ENCODE measurements around the gene URM1. TPM values are rescaled to one million over a fixed set of nuclear protein-coding genes. Genes with fewer than 3 reads are reported as not detected.

The URM1 gene
- total and polyA plus RNA-seq, 10 of the 15 experiments (the other 5 are each of a cell fraction or from before 2014, with no cell fraction given), result 7.9 to 75.8 (median 63.7) TPM

- no peak for TF ChIP-seq CBX3 (IDR thresholded peaks at IDR 0.05; ENCODE audit: borderline replicate concordance, low read depth)
- TF ChIP-seq DPF2 (IDR thresholded peaks at IDR 0.05), result peak; percentile 80
- TF ChIP-seq NKRF (conservative IDR thresholded peaks at IDR 0.05), result peak; percentile 37
- no peak for TF ChIP-seq POLR2A (IDR thresholded peaks at IDR 0.05; ENCODE audit: low read depth, low read length)
- TF ChIP-seq CHD1 (IDR thresholded peaks at IDR 0.05; ENCODE audit: low read depth, low read length), result no peak
- TF ChIP-seq, protein P1, sequence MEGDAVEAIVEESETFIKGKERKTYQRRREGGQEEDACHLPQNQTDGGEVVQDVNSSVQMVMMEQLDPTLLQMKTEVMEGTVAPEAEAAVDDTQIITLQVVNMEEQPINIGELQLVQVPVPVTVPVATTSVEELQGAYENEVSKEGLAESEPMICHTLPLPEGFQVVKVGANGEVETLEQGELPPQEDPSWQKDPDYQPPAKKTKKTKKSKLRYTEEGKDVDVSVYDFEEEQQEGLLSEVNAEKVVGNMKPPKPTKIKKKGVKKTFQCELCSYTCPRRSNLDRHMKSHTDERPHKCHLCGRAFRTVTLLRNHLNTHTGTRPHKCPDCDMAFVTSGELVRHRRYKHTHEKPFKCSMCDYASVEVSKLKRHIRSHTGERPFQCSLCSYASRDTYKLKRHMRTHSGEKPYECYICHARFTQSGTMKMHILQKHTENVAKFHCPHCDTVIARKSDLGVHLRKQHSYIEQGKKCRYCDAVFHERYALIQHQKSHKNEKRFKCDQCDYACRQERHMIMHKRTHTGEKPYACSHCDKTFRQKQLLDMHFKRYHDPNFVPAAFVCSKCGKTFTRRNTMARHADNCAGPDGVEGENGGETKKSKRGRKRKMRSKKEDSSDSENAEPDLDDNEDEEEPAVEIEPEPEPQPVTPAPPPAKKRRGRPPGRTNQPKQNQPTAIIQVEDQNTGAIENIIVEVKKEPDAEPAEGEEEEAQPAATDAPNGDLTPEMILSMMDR (IDR thresholded peaks at IDR 0.05 in 2 of 3, conservative IDR thresholded peaks at IDR 0.05 in 1 of 3; ENCODE audit: control insufficient read depth in 2 of 3, extremely low read depth in 1 of 3, insufficient read depth in 1 of 3, low read depth in 3 of 3, low read length in 3 of 3), result peak; percentile 77 to 90 (median 84); a peak in 5 of 6 replicates
- peak; percentile 55; the same call in 1 of the 2 replicates for TF ChIP-seq ZNF217 (IDR thresholded peaks at IDR 0.05)
- TF ChIP-seq, protein P2, sequence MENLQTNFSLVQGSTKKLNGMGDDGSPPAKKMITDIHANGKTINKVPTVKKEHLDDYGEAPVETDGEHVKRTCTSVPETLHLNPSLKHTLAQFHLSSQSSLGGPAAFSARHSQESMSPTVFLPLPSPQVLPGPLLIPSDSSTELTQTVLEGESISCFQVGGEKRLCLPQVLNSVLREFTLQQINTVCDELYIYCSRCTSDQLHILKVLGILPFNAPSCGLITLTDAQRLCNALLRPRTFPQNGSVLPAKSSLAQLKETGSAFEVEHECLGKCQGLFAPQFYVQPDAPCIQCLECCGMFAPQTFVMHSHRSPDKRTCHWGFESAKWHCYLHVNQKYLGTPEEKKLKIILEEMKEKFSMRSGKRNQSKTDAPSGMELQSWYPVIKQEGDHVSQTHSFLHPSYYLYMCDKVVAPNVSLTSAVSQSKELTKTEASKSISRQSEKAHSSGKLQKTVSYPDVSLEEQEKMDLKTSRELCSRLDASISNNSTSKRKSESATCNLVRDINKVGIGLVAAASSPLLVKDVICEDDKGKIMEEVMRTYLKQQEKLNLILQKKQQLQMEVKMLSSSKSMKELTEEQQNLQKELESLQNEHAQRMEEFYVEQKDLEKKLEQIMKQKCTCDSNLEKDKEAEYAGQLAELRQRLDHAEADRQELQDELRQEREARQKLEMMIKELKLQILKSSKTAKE (IDR thresholded peaks at IDR 0.05; ENCODE audit: low read depth, poor library complexity, severe bottlenecking), result no peak
- no peak for TF ChIP-seq ZBTB33 (IDR thresholded peaks at IDR 0.05)
- no peak for TF ChIP-seq SMC3 (IDR thresholded peaks at IDR 0.05; ENCODE audit: borderline replicate concordance, low read length)
- no peak for TF ChIP-seq YBX1 (IDR thresholded peaks at IDR 0.05)
- TF ChIP-seq NFYA (IDR thresholded peaks at IDR 0.05; ENCODE audit: borderline replicate concordance, low read depth, low read length), result no peak
- TF ChIP-seq MYC (IDR thresholded peaks at IDR 0.05; ENCODE audit: insufficient read depth, insufficient read length, insufficient replicate concordance, low read length, severe bottlenecking), result no peak
- 0 out of 2 replicates have a peak, but pooled peaks have one; percentile 78 for TF ChIP-seq STAT1 (conservative IDR thresholded peaks at IDR 0.05)
- no peak for TF ChIP-seq MYB (IDR thresholded peaks at IDR 0.05; ENCODE audit: borderline replicate concordance, low read depth, low read length)
- TF ChIP-seq NR2C1 (IDR thresholded peaks at IDR 0.05), result no peak
- peak; percentile 31; the same call in 1 of the 2 replicates for TF ChIP-seq EED (IDR thresholded peaks at IDR 0.05; ENCODE audit: low read depth)
- TF ChIP-seq PRDM15 (CRISPR knock-in tag; IDR thresholded peaks at IDR 0.05), result no peak
- TF ChIP-seq LARP7 (IDR thresholded peaks at IDR 0.05), result peak; percentile 82
Observed at GRCh38 chr9:128420060-128420650, 49.0 kb downstream of the URM1 start (continued).

Data from GM12878 (cell line).